H1 (cell line): ENCODE results near the gene ZNF101. TPM values are rescaled to one million over a fixed set of nuclear protein-coding genes. Genes with fewer than 3 reads are reported as not detected.

Experiments
- CTCF ChIA-PET: fragments of 300-600 bp; sonication (Branson Sonifier 250); formaldehyde crosslinking; loops from one replicate; lab custom pipeline; 2021; ENCODE audit not compliant: partially characterized antibody; lab: Charles Lee
- POLR2A ChIA-PET: fragments of 300-600 bp; sonication (Branson Sonifier 250); formaldehyde crosslinking; loops from one replicate; lab custom pipeline; 2021; ENCODE audit warnings: inconsistent platforms; ENCODE audit not compliant: partially characterized antibody; lab: Charles Lee
- DNase-seq, 2 experiments: peaks; one replicate each; pipeline versions ENCODE4 v3.0.0 to v3.0.0-alpha.2; 2010 to 2022; ENCODE audit warnings: low spot score in 2 of 2, low read depth in 1 of 2, mixed read lengths in 1 of 2
- FAIRE-seq: peaks from 2 replicates; lab custom pipeline; 2011; peaks lifted over from hg19 to GRCh38; lab: Jason Lieb, UNC
- H2AFZ ChIP-seq: 2 replicates; pipeline ENCODE4 v1.8.1; 2012; ENCODE audit warnings: low read length, inconsistent platforms
- H2AK5ac ChIP-seq: 2 replicates; pipeline ENCODE4 v1.6.1; 2013; ENCODE audit warnings: low read depth, low read length
- H2BK120ac ChIP-seq: replicated peaks from 2 replicates; pipeline ENCODE3; 2013; ENCODE audit warnings: low read depth, low read length, inconsistent platforms
- H2BK12ac ChIP-seq: 2 replicates; pipeline ENCODE4 v1.6.1; 2013; ENCODE audit warnings: low read depth, low read length
- H2BK15ac ChIP-seq: 2 replicates; pipeline ENCODE4 v1.6.1; 2013; ENCODE audit warnings: low read length
- H2BK20ac ChIP-seq: 2 replicates; pipeline ENCODE4 v1.6.1; 2013; ENCODE audit warnings: low read length
- H2BK5ac ChIP-seq: 2 replicates; pipeline ENCODE4 v1.6.1; 2013; ENCODE audit warnings: low read depth, low read length
- H3K14ac ChIP-seq: 2 replicates; pipeline ENCODE4 v1.6.1; 2013; ENCODE audit warnings: inconsistent platforms; ENCODE audit not compliant: insufficient read length
- H3K18ac ChIP-seq: 2 replicates; pipeline ENCODE4 v1.6.1; 2013; ENCODE audit warnings: low read length; ENCODE audit errors: extremely low read depth
- H3K23ac ChIP-seq: 2 replicates; pipeline ENCODE4 v1.6.1; 2013; ENCODE audit warnings: inconsistent platforms; ENCODE audit not compliant: insufficient read length
- H3K23me2 ChIP-seq: 2 replicates; pipeline ENCODE4 v1.6.1; 2013; ENCODE audit warnings: low read depth, low read length
- H3K27ac ChIP-seq: 2 replicates; pipeline ENCODE4 v1.6.1; 2011; ENCODE audit warnings: low read depth, low read length, inconsistent platforms
- H3K27me3 ChIP-seq, 4 experiments: replicated peaks in 1 of 4; 1 replicate in 1 of 4; 2 replicates in 3 of 4; pipeline versions ENCODE4 v1.6.1 to v1.8.1; 2011 to 2013; ENCODE audit warnings: low read length in 3 of 4, mild to moderate bottlenecking in 3 of 4, inconsistent platforms in 2 of 4, mixed read lengths in 2 of 4, moderate library complexity in 1 of 4; ENCODE audit not compliant: control insufficient read depth in 3 of 4, insufficient read depth in 3 of 4; ENCODE audit errors: extremely low read depth in 1 of 4
- H3K36me3 ChIP-seq, 4 experiments: 2 replicates each; pipeline versions ENCODE4 v1.6.1 to v1.8.1; 2011 to 2013; ENCODE audit warnings: mild to moderate bottlenecking in 4 of 4, low read length in 3 of 4, moderate library complexity in 2 of 4, control low read depth in 1 of 4, inconsistent platforms in 1 of 4; ENCODE audit not compliant: insufficient read depth in 4 of 4, control insufficient read depth in 2 of 4
- H3K4ac ChIP-seq: replicated peaks from 2 replicates; pipeline ENCODE3; 2013; ENCODE audit warnings: low read length, low read depth, mixed read lengths, inconsistent platforms; ENCODE audit not compliant: insufficient read length
- H3K4me1 ChIP-seq, 4 experiments: replicated peaks in 1 of 4; 1 replicate in 1 of 4; 2 replicates in 3 of 4; pipeline versions ENCODE4 v1.6.1 to v1.8.1; 2011 to 2013; ENCODE audit warnings: low read length in 3 of 4, inconsistent platforms in 2 of 4, mixed read lengths in 1 of 4; ENCODE audit not compliant: insufficient read depth in 4 of 4, control insufficient read depth in 3 of 4
- H3K4me2 ChIP-seq, 2 experiments: 2 replicates each; pipeline versions ENCODE4 v1.6.1 to v1.8.1; 2011 to 2013; ENCODE audit warnings: low read depth in 2 of 2, low read length in 2 of 2, control low read depth in 1 of 2, inconsistent platforms in 1 of 2, mild to moderate bottlenecking in 1 of 2; ENCODE audit not compliant: insufficient read depth in 1 of 2
- H3K4me3 ChIP-seq, 4 experiments: fragments of 200-600, 300-600 bp in 1 of 4; sonication (generic), shearing (Covaris generic), sonication (Bioruptor Twin) in 1 of 4; 2 replicates each; pipeline versions ENCODE4 v1.5.1 to v1.8.1; 2011 to 2016; ENCODE audit warnings: low read length in 4 of 4, low read depth in 3 of 4, control low read depth in 2 of 4, inconsistent platforms in 2 of 4, mild to moderate bottlenecking in 2 of 4, mixed read lengths in 1 of 4, moderate library complexity in 1 of 4; ENCODE audit not compliant: insufficient read depth in 2 of 4; ENCODE audit errors: extremely low read depth in 1 of 4
- H3K56ac ChIP-seq: replicated peaks from 2 replicates; pipeline ENCODE3; 2013; ENCODE audit warnings: low read depth, mild to moderate bottlenecking, mixed read lengths, low read length, inconsistent platforms; ENCODE audit not compliant: insufficient read length
- H3K79me1 ChIP-seq: 2 replicates; pipeline ENCODE4 v1.6.1; 2013; ENCODE audit warnings: low read depth, low read length, control low read depth
- H3K79me2 ChIP-seq, 2 experiments: 2 replicates each; pipeline versions ENCODE4 v1.6.1 to v1.8.1; 2012 to 2013; ENCODE audit warnings: low read length in 2 of 2, mild to moderate bottlenecking in 2 of 2, inconsistent platforms in 1 of 2; ENCODE audit not compliant: insufficient read depth in 2 of 2, control insufficient read depth in 1 of 2
- H3K9ac ChIP-seq, 4 experiments: replicated peaks in 1 of 4; 1 replicate in 1 of 4; 2 replicates in 3 of 4; pipeline versions ENCODE4 v1.6.1 to v1.8.1; 2011 to 2013; ENCODE audit warnings: low read depth in 3 of 4, low read length in 3 of 4, control low read depth in 2 of 4, mild to moderate bottlenecking in 2 of 4, moderate library complexity in 2 of 4, inconsistent platforms in 1 of 4; ENCODE audit errors: extremely low read depth in 1 of 4
- H3K9me3 ChIP-seq, 2 experiments: 2 replicates each; pipeline versions ENCODE4 v1.6.1 to v1.8.1; 2012 to 2013; ENCODE audit warnings: mild to moderate bottlenecking in 2 of 2, moderate library complexity in 2 of 2, control low read depth in 1 of 2, inconsistent platforms in 1 of 2, low read depth in 1 of 2, low read length in 1 of 2, mixed read lengths in 1 of 2; ENCODE audit not compliant: insufficient read depth in 2 of 2
- H4K20me1 ChIP-seq, 2 experiments: replicated peaks in 1 of 2; 2 replicates each; pipeline versions ENCODE3 to v1.8.1; 2011 to 2013; ENCODE audit warnings: inconsistent platforms in 2 of 2, low read length in 2 of 2, mild to moderate bottlenecking in 1 of 2; ENCODE audit not compliant: insufficient read depth in 2 of 2, control insufficient read depth in 1 of 2
- H4K5ac ChIP-seq: 2 replicates; pipeline ENCODE4 v1.6.1; 2013; ENCODE audit warnings: low read length, low read depth, mixed read lengths, inconsistent platforms; ENCODE audit not compliant: insufficient read length
- H4K8ac ChIP-seq: 2 replicates; pipeline ENCODE4 v1.8.0; 2013; ENCODE audit warnings: mild to moderate bottlenecking, moderate library complexity, low read length, inconsistent platforms; ENCODE audit not compliant: insufficient read depth; ENCODE audit errors: extremely low read depth
- H4K91ac ChIP-seq: replicated peaks from 2 replicates; pipeline ENCODE3; 2013; ENCODE audit warnings: low read length, mixed read lengths, inconsistent platforms; ENCODE audit not compliant: insufficient read length
- BACH1 ChIP-seq: IDR thresholded peaks from 2 replicates; pipeline ENCODE4 v1.6.1; 2012; ENCODE audit warnings: low read length, improper control_type of control experiment
- BRCA1 ChIP-seq: IDR thresholded peaks from 2 replicates; pipeline ENCODE4 v1.6.1; 2012; ENCODE audit warnings: low read depth, low read length, improper control_type of control experiment
- E2F6 ChIP-seq: IDR thresholded peaks from 2 replicates; pipeline ENCODE4 v1.6.1; 2012; ENCODE audit warnings: inconsistent platforms
- HDAC2 ChIP-seq, 2 experiments: fragments of 300-600 bp in 1 of 2; sonication (generic) in 1 of 2; IDR thresholded peaks; 2 replicates each; pipeline ENCODE4 v1.6.1; 2011 to 2012; ENCODE audit warnings: low read depth in 2 of 2, low read length in 2 of 2, mild to moderate bottlenecking in 2 of 2, moderate library complexity in 2 of 2, borderline replicate concordance in 1 of 2, inconsistent platforms in 1 of 2
- KDM1A ChIP-seq: fragments of 200-600, 300-600 bp; sonication (generic); IDR thresholded peaks from 2 replicates; pipeline ENCODE4 v1.7.1; 2016; ENCODE audit warnings: mild to moderate bottlenecking, low read length, borderline replicate concordance
- KDM5A ChIP-seq: fragments of 200-600 bp; IDR thresholded peaks from 2 replicates; pipeline ENCODE4 v1.7.1; 2012; ENCODE audit warnings: mild to moderate bottlenecking, low read length, inconsistent platforms, mixed read lengths
- RAD21 ChIP-seq, 2 experiments: IDR thresholded peaks in 1 of 2; conservative IDR thresholded peaks in 1 of 2; 2 replicates each; pipeline ENCODE4 v1.6.1; 2011; ENCODE audit warnings: low read depth in 2 of 2, low read length in 2 of 2, improper control_type of control experiment in 1 of 2, inconsistent platforms in 1 of 2, mild to moderate bottlenecking in 1 of 2, moderate library complexity in 1 of 2
- SAP30 ChIP-seq: fragments of 300-600 bp; sonication (generic); IDR thresholded peaks from 2 replicates; pipeline ENCODE4 v1.7.1; 2012; ENCODE audit warnings: low read length, moderate library complexity, mild to moderate bottlenecking, inconsistent platforms; ENCODE audit not compliant: insufficient read depth, insufficient replicate concordance
- SP2 ChIP-seq: IDR thresholded peaks from 2 replicates; pipeline ENCODE4 v1.6.1; 2012; ENCODE audit warnings: mild to moderate bottlenecking, low read length, inconsistent platforms
- TAF7 ChIP-seq: optimal IDR thresholded peaks from 2 replicates; pipeline ENCODE3; 2011; ENCODE audit warnings: low read depth, mild to moderate bottlenecking, inconsistent platforms, low read length, moderate library complexity, borderline replicate concordance
- TBP ChIP-seq: IDR thresholded peaks from 2 replicates; pipeline ENCODE4 v1.6.1; 2011; ENCODE audit warnings: low read depth, low read length, improper control_type of control experiment
- ZNF274 ChIP-seq: IDR thresholded peaks from 2 replicates; pipeline ENCODE4 v1.7.0; 2012; ENCODE audit warnings: low read length, borderline replicate concordance; ENCODE audit errors: extremely low read depth
- WGBS, 2 experiments: shearing (Covaris generic) in 1 of 2; methylation state at CpG; one replicate each; pipeline versions ENCODE4 v1.1.6 to v1.1.7; 2013 to 2015; ENCODE audit warnings: low lambda C conversion rate in 2 of 2, mixed read lengths in 2 of 2, inconsistent platforms in 1 of 2, low coverage in 1 of 2, missing lambda C conversion rate in 1 of 2; ENCODE audit not compliant: insufficient replicate concordance in 2 of 2, insufficient coverage in 1 of 2, insufficient read length in 1 of 2; ENCODE audit errors: extremely low coverage in 1 of 2, missing lambda C conversion rate in 1 of 2; 5-methylcytosine and 5-hydroxymethylcytosine counted together
- polyA plus RNA-seq, 7 experiments: library from polyadenylated mRNA; depleted of rRNA in 3 of 7; stranded (reverse) in 5 of 7; unstranded in 2 of 7; fragments of >200 nt in 5 of 7; fragments of 200-250 nt in 2 of 7; gene quantifications; 1 replicate in 5 of 7; 2 replicates in 1 of 7; 4 replicates in 1 of 7; pipeline versions ENCODE4 v1.2.1 to v1.2.3, GENCODE V29; 2011 to 2013; ENCODE audit warnings: missing spikeins in 2 of 7, mixed read lengths in 2 of 7
- total RNA-seq: library from RNA; stranded (reverse); fragmentation: NEBNext Ultra II Directional; extraction: Animal tissue kit (Norgen Biotek cat#: 25700); gene quantifications from 2 replicates; pipeline ENCODE4 v1.2.1, GENCODE V29; 2021

Gene ZNF101
- total and polyA plus RNA-seq, 2 of the 8 experiments (the other 6 are each of a cell fraction or from before 2014, with no cell fraction given), result 13.0 to 50.9 TPM

- Histone ChIP-seq H3K4me3 (no peak overlapping the region), H3K18ac (no peak overlapping the region), H3K23ac (no peak overlapping the region), H3K14ac (no peak overlapping the region), H2AK5ac (no peak overlapping the region), H3K36me3 (no peaks in the 10 kb centered on the region), H3K23me2 (no peaks in the 10 kb centered on the region), H3K4me2 (no peak overlapping the region), H3K27ac (no peak overlapping the region), H3K4ac (no peak overlapping the region), H3K27me3 (no peaks in the 10 kb centered on the region), H2BK5ac (no peak overlapping the region), H2AFZ (no peak overlapping the region), H3K79me1 (no peaks in the 10 kb centered on the region), H4K5ac (no peak overlapping the region), H2BK120ac (no peak overlapping the region), H3K56ac (no peak overlapping the region), H2BK20ac (no peak overlapping the region), H3K79me2 (no peaks in the 10 kb centered on the region), H3K9me3 (no peaks in the 10 kb centered on the region), H2BK15ac (no peak overlapping the region), H3K9ac (no peak overlapping the region), H4K91ac (no peak overlapping the region), H4K8ac (no peak overlapping the region), H2BK12ac (no peak overlapping the region), H3K4me1 (no peaks in the 10 kb centered on the region), H4K20me1 (no peaks in the 10 kb centered on the region)
- WGBS, 2 experiments, result 94% methylated on average over 10 of the region's 10 CpGs; no CpG with 5 or more reads in 1 of the 2 experiments
- CTCF ChIA-PET, result interaction anchor here (0.6 to 1.3 kb wide), 3 partner anchors 15 to 137 kb away, joined by 3 to 4 read pairs (median 3); no protein-coding TSS in a partner anchor
- FAIRE-seq (no peak), DNase-seq (no peak)
- POLR2A ChIA-PET, result interaction anchor here (0.7 to 2.7 kb wide), 5 partner anchors 16 to 128 kb away, joined by 3 to 14 read pairs (median 4); partner anchors contain the start of genes ZNF101 and ZNF14
- TF ChIP-seq E2F6 (no peak), SAP30 (no peak), ZNF274 (no peak), TAF7 (no peak), SP2 (no peak), KDM5A (no peak), HDAC2 (IDR thresholded peaks at IDR 0.05; ENCODE audit: borderline replicate concordance in 1 of 2, low read depth in 2 of 2, low read length in 2 of 2) (no peak), RAD21 (IDR thresholded peaks at IDR 0.05 in 1 of 2, conservative IDR thresholded peaks at IDR 0.05 in 1 of 2; ENCODE audit: low read depth in 2 of 2, low read length in 2 of 2) (no peak), TBP (no peak), BACH1 (no peak), KDM1A (no peak), BRCA1 (no peak)
Measured at GRCh38 chr19:19691683-19692082, 23.0 kb downstream of the ZNF101 start.
